NOMO-1 treated with dmso at 0.1 percent for 144 hours (cell line): ENCODE results near the gene HLA-B.

ENCODE experiments used
- DNase-seq: peaks from one replicate; lab custom pipeline; 2025; ENCODE audit not compliant: unreplicated experiment; lab: John Stamatoyannopoulos, UW

The HLA-B gene

DNA sequence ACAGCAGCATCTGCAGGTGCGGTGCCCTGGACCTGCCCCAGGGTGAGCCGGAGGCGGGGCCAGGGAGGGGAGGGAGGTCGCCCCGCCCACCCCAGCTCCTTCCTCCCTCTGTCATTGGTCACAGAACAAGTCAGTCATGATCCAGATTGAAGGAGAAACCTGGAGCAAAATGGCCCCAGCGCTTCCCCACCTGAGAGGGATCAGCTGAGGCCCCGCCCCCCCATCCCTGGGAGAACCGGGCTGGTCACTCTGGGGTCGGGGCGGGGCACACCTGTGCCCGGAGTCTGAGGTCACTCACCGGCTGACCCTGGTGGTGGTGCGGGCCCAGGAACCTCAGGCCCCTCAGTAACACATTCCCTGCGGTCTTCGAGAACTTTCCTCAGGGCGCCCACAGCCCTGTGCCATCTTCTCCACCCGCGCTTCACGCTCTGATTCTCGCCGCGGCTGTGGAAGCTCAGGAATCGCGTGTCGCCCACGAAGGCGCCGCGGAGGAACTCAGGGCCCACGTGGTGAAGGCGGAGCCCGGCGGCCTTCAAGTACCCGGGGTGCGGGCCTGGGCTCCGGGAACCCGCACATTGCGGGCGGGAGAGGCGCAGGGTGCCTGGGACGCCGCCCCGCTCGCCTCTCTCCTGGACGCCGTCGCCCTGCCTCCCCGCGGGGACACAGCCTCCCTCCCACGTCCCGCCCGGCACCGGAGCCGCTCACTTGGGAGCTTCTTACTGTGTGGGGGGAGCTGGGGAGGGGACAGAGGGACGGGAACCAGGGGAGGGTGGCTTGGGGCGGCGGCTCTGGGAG, 48.7 kb downstream of the HLA-B start:
- DNase-seq, result no peak

DNA sequence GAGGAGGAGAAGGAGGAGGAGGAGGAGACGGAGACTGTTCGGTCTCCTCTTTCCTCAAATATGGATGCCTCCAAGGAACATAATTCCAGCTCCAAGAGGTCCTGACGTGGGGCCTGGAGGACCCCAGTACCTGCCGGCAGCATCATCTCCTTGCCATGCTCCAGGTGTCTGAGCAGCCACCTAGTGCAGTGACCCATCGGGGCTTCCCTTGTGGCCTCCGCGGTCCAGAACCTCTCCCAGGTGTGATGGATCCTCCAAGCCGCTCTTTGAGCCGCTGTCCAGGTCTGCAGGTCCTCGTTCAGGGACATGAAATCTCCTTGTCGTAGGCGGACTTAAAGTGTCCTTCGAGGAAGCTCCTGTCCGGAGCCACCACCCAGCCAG, 49.3 kb downstream of the HLA-B start:
- DNase-seq, result no peak

DNA sequence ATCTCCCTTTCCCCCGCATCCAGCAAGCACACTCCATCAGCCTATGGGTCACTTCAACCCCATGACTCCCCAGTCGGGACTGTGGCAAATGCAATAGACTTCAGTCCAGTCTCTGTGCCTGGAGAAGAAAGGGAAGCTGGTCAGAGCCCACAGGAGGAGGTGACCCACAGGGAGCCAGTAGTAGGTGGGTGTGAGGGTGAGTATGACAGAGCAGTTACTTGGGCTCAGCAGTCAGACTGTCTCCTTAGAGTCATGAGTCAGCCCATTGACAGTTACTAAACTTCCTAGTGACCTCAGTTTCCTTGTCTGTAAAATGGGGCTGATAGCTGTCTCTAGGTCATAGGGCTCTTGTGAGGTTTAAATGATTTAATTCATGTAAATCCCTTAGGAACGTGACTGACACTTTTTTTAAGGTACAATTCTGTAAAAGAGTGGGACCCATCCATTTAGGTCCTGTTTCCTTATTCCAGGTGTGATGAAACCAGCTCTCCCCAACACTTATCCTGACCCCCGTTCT, 51.2 kb downstream of the HLA-B start:
- DNase-seq, result no peak

DNA sequence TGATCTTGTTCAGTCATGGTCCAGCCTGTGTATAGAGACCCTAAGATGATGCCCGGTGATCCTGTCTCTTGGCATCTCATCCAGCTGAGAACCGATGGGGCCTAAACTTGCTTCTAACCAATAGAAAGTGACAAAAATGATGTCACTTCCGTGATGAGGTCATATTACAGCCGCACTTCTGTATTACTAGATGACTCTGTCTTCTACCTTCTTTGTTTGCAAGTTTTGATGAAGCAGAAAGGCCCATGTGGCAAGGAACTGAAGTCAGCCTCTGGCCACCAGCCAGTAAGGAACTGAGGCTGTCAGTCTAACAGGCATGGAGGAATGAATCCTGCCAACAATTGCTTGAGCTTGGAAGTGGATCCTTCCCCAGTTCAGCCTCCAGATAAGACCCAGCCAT, 52.3 kb downstream of the HLA-B start:
- DNase-seq, result no peak
